Measurements from ENCODE around the gene FOXN3.

The FOXN3 gene

DNA sequence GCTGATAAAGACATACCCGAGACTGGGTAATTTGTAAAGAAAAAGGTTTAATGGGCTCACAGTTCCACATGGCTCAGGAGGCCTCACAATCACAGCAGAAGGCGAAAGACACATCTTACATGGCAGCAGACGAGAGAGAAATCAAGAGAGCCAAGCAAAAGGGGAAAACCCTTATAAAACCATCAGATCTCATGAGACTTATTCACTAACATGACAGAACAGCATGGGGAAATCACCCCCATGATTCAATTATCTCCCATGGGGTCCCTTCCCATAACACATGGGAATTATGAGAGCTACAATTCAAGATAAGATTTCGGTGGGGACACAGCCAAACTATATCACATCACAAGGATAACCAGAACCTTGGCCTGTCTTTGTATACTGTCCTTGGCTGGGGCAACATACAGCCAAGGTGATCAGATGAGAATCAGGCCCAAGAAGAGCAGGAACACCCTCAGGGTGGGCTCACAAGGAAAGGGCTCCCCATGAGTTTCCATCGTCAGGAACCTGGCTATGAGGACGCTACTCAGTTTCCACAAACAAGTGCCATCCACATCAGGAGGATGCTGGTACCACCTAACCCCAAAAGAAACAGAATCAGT lies 152.7 kb downstream of the FOXN3 start:
- H3K27me3 ChIP-seq (ENCODE audit: low read depth, low read length), result no peaks in the 10 kb centered on the region
- H3K4me1 ChIP-seq (ENCODE audit: control insufficient read depth in 1 of 2, insufficient read depth in 2 of 2, low read length in 2 of 2), result peaks cover 0 to 21% of the 10 kb centered on the region in 2 donors
- no peak overlapping the region for H3K27ac ChIP-seq (ENCODE audit: low read length)
- no peaks in the 10 kb centered on the region for H3K9me3 ChIP-seq (ENCODE audit: control insufficient read depth in 1 of 2, low read length in 2 of 2)
- H3K36me3 ChIP-seq (ENCODE audit: control insufficient read depth in 1 of 2, insufficient read depth in 2 of 2, low read length in 2 of 2), result no peaks in the 10 kb centered on the region
- no peak overlapping the region for H3K4me3 ChIP-seq (ENCODE audit: low read depth in 1 of 2, low read length in 2 of 2)

DNA sequence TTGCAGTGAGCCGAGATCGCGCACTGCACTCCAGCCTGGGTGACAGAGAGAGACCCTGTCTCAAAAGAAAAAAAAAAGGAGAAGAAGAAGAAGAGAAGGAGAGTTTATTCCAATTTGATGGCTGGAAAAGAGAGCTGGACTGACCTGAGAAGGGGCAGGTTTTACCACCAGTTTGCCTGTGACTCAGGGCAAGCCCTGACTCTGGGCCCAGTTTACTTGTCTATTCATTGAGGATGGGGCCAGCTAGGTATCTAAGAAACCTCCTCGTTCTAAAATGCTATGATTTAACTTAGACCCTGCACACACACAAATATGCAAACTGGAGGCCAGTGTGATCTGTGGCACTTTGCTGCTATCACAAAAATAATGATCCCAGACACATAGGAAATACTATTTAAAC lies 155.0 kb downstream of the FOXN3 start:
- no peaks in the 10 kb centered on the region for H3K36me3 ChIP-seq (ENCODE audit: control insufficient read depth in 1 of 2, insufficient read depth in 2 of 2, low read length in 2 of 2)
- peaks cover 0 to 16% of the 10 kb centered on the region in 2 donors for H3K4me1 ChIP-seq (ENCODE audit: control insufficient read depth in 1 of 2, insufficient read depth in 2 of 2, low read length in 2 of 2)
- H3K9me3 ChIP-seq (ENCODE audit: control insufficient read depth in 1 of 2, low read length in 2 of 2), result no peaks in the 10 kb centered on the region
- H3K27ac ChIP-seq (ENCODE audit: low read length), result no peak overlapping the region
- H3K4me3 ChIP-seq (ENCODE audit: low read depth in 1 of 2, low read length in 2 of 2), result no peak overlapping the region
- H3K27me3 ChIP-seq (ENCODE audit: low read depth, low read length), result no peaks in the 10 kb centered on the region

DNA sequence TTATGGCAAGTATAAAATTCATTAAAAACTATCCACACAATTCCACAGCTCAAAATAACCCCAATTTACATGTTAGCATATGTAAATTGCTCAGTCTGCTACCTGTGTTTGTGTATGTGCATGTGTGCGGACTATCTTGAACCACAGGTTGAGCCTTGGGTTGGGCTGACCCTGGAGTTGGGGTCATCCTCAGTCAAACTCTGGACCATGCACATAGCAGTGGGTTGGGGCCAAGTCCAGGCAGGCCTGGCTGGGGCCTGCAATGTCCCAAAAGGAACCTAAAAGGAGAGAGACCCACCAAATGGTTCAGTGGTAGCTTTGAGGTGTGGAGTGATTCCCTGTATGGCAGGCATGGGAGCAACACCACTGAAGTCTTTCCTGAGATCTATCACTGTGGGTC lies 156.1 kb downstream of the FOXN3 start:
- Histone ChIP-seq H3K27me3 (ENCODE audit: low read depth, low read length) (no peaks in the 10 kb centered on the region), H3K27ac (ENCODE audit: low read length) (no peak overlapping the region), H3K4me1 (ENCODE audit: control insufficient read depth in 1 of 2, insufficient read depth in 2 of 2, low read length in 2 of 2) (peaks cover 0 to 10% of the 10 kb centered on the region in 2 donors), H3K9me3 (ENCODE audit: control insufficient read depth in 1 of 2, low read length in 2 of 2) (no peaks in the 10 kb centered on the region), H3K4me3 (ENCODE audit: low read depth in 1 of 2, low read length in 2 of 2) (no peak overlapping the region), H3K36me3 (ENCODE audit: control insufficient read depth in 1 of 2, insufficient read depth in 2 of 2, low read length in 2 of 2) (no peaks in the 10 kb centered on the region)

DNA sequence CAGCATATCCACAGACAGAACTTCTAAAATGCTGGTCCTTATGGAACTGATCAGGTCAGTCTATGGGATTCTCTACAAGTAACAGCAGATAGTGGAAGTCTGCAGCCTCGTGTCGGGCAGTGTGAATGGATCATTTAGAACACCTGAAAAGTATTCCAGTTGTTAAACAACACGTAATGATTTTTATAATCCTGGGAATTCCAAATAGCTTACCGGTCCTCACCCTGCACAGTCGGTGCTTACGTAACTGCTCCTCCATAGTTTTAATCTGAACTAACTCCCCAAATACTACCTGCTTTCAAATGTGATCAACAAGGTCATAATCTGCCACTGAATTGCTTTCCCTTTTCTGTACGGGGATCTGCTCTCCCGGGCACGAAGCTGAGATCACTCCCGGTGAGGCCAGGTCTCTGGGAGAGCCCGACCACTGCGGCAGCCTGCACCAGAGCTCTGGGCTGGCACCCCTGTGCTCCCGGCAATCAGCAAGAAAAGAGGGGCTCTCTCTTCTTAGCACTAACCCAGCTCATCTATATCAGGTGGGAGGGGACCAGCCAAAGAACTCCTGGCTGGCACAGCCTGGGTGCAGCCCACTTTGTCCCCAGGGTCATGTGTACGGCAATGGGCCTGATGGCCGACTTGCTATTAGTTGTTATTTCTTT lies 157.0 kb downstream of the FOXN3 start:
- H3K36me3 ChIP-seq (ENCODE audit: control insufficient read depth in 1 of 2, insufficient read depth in 2 of 2, low read length in 2 of 2), result no peaks in the 10 kb centered on the region
- H3K27me3 ChIP-seq (ENCODE audit: low read depth, low read length), result no peaks in the 10 kb centered on the region
- H3K4me1 ChIP-seq (ENCODE audit: control insufficient read depth in 1 of 2, insufficient read depth in 2 of 2, low read length in 2 of 2), result peaks cover 0 to 11% of the 10 kb centered on the region in 2 donors
- no peaks in the 10 kb centered on the region for H3K9me3 ChIP-seq (ENCODE audit: control insufficient read depth in 1 of 2, low read length in 2 of 2)
- H3K4me3 ChIP-seq (ENCODE audit: low read depth in 1 of 2, low read length in 2 of 2), result no peak overlapping the region
- H3K27ac ChIP-seq (ENCODE audit: low read length), result no peak overlapping the region

DNA sequence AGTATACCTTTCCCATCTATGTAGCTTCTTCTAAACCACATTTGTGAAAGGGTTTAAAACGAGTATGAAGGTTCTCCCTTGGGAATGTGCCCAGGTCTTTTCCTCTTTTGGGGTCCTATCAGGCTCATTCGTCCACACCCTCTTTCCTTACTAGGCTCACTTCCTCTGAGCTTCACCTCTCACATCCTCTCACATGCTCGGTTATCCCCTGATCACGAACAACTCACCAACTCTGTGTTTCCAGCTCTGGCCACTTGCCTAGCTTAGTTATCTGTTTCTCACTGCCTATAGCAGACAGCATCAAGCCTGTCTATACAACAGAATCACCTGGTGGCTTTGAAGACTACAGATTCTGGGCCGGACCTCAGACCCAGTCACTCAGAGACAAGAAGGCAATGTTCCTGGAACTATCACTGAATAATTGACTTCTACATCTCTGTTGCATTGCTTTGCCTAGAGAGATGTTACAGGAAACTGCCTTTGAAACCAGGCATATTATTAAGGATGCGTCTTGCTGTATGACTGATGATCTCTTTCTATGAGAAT lies 158.2 kb downstream of the FOXN3 start:
- Histone ChIP-seq H3K27me3 (ENCODE audit: low read depth, low read length) (no peaks in the 10 kb centered on the region), H3K4me3 (ENCODE audit: low read depth in 1 of 2, low read length in 2 of 2) (no peak overlapping the region), H3K9me3 (ENCODE audit: control insufficient read depth in 1 of 2, low read length in 2 of 2) (no peaks in the 10 kb centered on the region), H3K27ac (ENCODE audit: low read length) (no peak overlapping the region), H3K4me1 (ENCODE audit: control insufficient read depth in 1 of 2, insufficient read depth in 2 of 2, low read length in 2 of 2) (peaks cover 0 to 18% of the 10 kb centered on the region in 2 donors), H3K36me3 (ENCODE audit: control insufficient read depth in 1 of 2, insufficient read depth in 2 of 2, low read length in 2 of 2) (no peaks in the 10 kb centered on the region)

DNA sequence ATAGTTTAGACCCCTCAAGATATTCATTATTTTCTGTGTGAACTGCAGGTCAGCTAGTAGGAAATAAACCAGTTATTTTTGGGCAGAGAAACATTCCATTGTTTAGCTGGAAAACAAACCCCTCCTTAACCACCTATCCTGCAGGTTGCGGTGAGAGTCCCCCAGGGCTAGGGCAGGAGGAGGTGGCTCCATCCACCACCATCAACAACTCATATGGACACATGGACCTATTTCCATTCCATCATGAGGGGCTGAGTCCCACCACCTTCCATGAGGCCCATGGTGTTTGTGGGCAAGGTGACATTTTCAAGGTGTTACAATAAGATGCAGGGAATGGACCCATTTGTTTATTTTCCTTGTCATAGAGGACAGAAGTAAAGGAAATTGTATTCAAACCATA lies 160.1 kb downstream of the FOXN3 start:
- Histone ChIP-seq H3K36me3 (ENCODE audit: control insufficient read depth in 1 of 2, insufficient read depth in 2 of 2, low read length in 2 of 2) (no peaks in the 10 kb centered on the region), H3K27me3 (ENCODE audit: low read depth, low read length) (no peaks in the 10 kb centered on the region), H3K27ac (ENCODE audit: low read length) (no peak overlapping the region), H3K4me1 (ENCODE audit: control insufficient read depth in 1 of 2, insufficient read depth in 2 of 2, low read length in 2 of 2) (peaks cover 0 to 15% of the 10 kb centered on the region in 2 donors), H3K9me3 (ENCODE audit: control insufficient read depth in 1 of 2, low read length in 2 of 2) (no peaks in the 10 kb centered on the region), H3K4me3 (ENCODE audit: low read depth in 1 of 2, low read length in 2 of 2) (no peak overlapping the region)

DNA sequence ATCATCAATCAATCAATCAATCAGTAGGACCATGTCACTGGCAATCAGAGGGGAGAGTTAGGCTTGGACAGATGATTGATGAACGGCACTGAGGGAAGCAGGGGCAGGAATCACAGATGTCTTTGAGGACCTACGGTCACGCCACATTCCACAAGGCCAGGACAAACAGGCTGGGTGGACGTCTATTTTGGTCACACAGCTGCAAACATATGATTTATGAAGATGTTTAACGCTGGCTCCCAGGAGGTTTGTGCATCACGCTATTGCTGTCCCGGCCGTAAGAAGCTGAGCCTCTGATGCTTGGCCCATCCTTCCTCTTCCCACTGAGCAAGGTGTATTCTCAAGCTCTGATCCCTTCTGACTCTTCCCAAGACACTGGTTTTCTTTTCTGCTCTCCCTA lies 160.8 kb downstream of the FOXN3 start:
- H3K4me1 ChIP-seq (ENCODE audit: control insufficient read depth in 1 of 2, insufficient read depth in 2 of 2, low read length in 2 of 2), result peaks cover 0 to 14% of the 10 kb centered on the region in 2 donors

DNA sequence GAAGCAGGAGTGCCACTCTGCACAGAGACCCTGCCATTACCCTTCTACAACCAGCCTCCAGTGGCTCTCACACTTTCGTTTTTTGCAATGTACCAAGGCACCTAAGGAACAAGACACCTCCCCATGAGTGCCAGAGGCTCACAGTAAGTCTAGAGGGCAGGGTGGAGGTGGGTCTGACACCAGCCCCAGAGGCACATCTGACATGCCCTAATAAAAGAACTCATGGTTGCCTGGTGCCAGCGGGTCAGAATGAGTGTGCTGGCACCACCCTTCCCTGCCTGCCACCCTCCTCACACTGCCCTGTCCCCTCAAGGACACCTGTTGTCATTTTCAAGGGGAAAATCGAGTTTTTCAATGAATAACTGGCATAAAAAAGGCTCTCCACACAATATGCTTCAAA lies 161.2 kb downstream of the FOXN3 start:
- no peak overlapping the region for H3K27ac ChIP-seq (ENCODE audit: low read length)
- peaks cover 0 to 14% of the 10 kb centered on the region in 2 donors for H3K4me1 ChIP-seq (ENCODE audit: control insufficient read depth in 1 of 2, insufficient read depth in 2 of 2, low read length in 2 of 2)
- no peaks in the 10 kb centered on the region for H3K9me3 ChIP-seq (ENCODE audit: control insufficient read depth in 1 of 2, low read length in 2 of 2)
- no peaks in the 10 kb centered on the region for H3K36me3 ChIP-seq (ENCODE audit: control insufficient read depth in 1 of 2, insufficient read depth in 2 of 2, low read length in 2 of 2)
- no peak overlapping the region for H3K4me3 ChIP-seq (ENCODE audit: low read depth in 1 of 2, low read length in 2 of 2)
- H3K27me3 ChIP-seq (ENCODE audit: low read depth, low read length), result no peaks in the 10 kb centered on the region

More for the DNA sequence above, 160.8 kb downstream of the FOXN3 start:
- Histone ChIP-seq H3K9me3 (ENCODE audit: control insufficient read depth in 1 of 2, low read length in 2 of 2) (no peaks in the 10 kb centered on the region), H3K4me3 (ENCODE audit: low read depth in 1 of 2, low read length in 2 of 2) (no peak overlapping the region), H3K36me3 (ENCODE audit: control insufficient read depth in 1 of 2, insufficient read depth in 2 of 2, low read length in 2 of 2) (no peaks in the 10 kb centered on the region), H3K27ac (ENCODE audit: low read length) (no peak overlapping the region), H3K27me3 (ENCODE audit: low read depth, low read length) (no peaks in the 10 kb centered on the region)

DNA sequence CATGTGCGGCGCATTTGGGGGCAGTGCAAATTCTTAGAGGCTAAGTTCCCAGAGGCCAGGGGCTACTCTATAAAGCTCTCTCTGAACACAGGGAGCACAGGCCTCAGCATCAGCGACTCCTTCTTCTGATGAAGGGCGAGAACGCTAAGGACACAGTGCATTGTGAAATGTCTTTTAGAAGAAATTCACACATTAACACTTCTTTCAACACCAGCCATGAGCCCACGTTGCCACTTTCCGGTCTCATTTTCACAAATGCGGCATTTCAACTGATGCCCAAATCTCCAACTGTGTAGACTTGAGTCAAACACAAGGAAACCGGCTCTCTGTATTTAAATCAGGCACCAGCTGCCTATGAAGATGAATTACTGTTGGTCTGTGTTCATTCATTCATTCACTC lies 162.0 kb downstream of the FOXN3 start:
- Histone ChIP-seq H3K27ac (ENCODE audit: low read length) (no peak overlapping the region), H3K27me3 (ENCODE audit: low read depth, low read length) (no peaks in the 10 kb centered on the region), H3K4me3 (ENCODE audit: low read depth in 1 of 2, low read length in 2 of 2) (no peak overlapping the region), H3K4me1 (ENCODE audit: control insufficient read depth in 1 of 2, insufficient read depth in 2 of 2, low read length in 2 of 2) (peaks cover 0 to 14% of the 10 kb centered on the region in 2 donors), H3K36me3 (ENCODE audit: control insufficient read depth in 1 of 2, insufficient read depth in 2 of 2, low read length in 2 of 2) (no peaks in the 10 kb centered on the region), H3K9me3 (ENCODE audit: control insufficient read depth in 1 of 2, low read length in 2 of 2) (no peaks in the 10 kb centered on the region)

DNA sequence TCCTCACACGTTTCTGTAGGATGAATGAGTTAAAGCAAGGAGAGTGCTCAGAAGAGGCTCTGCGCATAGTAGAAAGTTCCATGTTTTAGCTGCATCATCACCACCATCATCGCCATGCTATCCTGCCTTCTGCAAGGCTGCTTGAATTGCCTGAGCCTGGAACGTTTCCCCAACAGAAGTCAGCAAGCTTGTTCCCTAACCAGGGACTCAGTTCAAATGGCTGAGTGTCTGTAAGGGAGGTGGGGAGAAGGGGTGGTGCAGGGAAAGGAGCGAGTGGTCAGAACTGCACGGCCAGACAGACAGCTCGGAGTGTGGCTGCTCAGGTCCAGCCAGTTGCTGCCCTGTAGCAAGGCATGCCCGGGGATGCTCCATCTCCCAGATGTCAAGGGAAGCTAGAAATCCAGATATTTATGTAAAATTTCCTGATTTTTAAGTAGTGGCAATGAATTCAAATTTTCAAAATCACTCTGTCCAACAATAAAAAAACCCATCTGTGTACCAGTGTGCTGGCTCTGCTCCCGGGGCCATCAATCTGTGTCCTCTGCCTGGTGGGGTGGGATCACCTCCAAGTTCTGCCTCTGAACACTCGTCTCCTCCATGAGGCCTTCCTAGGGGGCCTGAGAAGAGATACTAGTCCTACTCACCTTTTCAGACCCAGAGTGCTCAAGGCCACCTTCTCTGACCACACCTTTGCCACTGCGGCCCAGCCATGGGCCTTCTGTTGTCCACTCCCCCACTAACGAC lies 162.7 kb downstream of the FOXN3 start:
- Histone ChIP-seq H3K4me3 (ENCODE audit: low read depth in 1 of 2, low read length in 2 of 2) (no peak overlapping the region), H3K4me1 (ENCODE audit: control insufficient read depth in 1 of 2, insufficient read depth in 2 of 2, low read length in 2 of 2) (peaks cover 0 to 14% of the 10 kb centered on the region in 2 donors), H3K9me3 (ENCODE audit: control insufficient read depth in 1 of 2, low read length in 2 of 2) (no peaks in the 10 kb centered on the region), H3K27me3 (ENCODE audit: low read depth, low read length) (no peaks in the 10 kb centered on the region), H3K36me3 (ENCODE audit: control insufficient read depth in 1 of 2, insufficient read depth in 2 of 2, low read length in 2 of 2) (no peaks in the 10 kb centered on the region), H3K27ac (ENCODE audit: low read length) (no peak overlapping the region)

DNA sequence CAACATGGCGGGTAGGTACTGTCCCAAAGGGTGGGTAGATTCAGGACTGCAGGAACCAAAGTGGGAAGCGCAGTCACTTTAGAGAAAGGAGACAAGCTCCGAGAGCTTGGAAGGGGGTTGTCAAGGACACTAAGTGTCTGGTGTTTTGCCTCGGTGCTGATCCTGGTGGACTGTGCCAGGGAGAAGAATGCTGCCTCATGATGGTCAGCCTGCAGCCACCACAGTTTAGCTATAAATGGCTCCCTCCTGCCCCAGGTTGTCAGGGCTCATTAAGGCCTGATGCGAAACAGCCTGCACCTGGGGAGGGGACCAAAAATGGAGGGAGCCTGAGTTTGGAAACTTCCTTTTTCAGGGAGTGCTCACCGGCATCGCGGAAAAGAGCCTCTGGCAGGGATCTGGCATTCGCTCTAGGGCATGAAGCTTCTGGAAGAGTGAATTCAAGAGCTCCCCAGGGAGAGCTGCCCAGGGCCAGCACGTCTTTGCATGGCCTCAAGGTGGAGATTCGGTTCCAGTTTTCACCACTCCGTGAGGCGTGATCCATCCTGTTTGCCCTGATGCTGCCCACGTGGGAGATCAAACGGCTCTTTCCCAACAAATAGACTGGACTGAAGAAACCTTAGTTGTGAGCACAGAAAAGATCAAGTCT lies 164.0 kb downstream of the FOXN3 start:
- Histone ChIP-seq H3K27ac (ENCODE audit: low read length) (no peak overlapping the region), H3K36me3 (ENCODE audit: control insufficient read depth in 1 of 2, insufficient read depth in 2 of 2, low read length in 2 of 2) (no peaks in the 10 kb centered on the region), H3K4me3 (ENCODE audit: low read depth in 1 of 2, low read length in 2 of 2) (no peak overlapping the region), H3K4me1 (ENCODE audit: control insufficient read depth in 1 of 2, insufficient read depth in 2 of 2, low read length in 2 of 2) (peaks cover 0 to 26% of the 10 kb centered on the region in 2 donors), H3K27me3 (ENCODE audit: low read depth, low read length) (no peaks in the 10 kb centered on the region), H3K9me3 (ENCODE audit: control insufficient read depth in 1 of 2, low read length in 2 of 2) (no peaks in the 10 kb centered on the region)
